NCI-H2107 (cell line): ENCODE data around the gene RNF115.
"Not testable (repeated sequence)": the region's sequence is repeated elsewhere in the genome, so short reads cannot be mapped to it uniquely, and the experiment has no call there.

Experiments used
- DNase-seq: peaks from one replicate; lab custom pipeline; 2025; lab: John Stamatoyannopoulos, UW

RNF115 gene

DNA sequence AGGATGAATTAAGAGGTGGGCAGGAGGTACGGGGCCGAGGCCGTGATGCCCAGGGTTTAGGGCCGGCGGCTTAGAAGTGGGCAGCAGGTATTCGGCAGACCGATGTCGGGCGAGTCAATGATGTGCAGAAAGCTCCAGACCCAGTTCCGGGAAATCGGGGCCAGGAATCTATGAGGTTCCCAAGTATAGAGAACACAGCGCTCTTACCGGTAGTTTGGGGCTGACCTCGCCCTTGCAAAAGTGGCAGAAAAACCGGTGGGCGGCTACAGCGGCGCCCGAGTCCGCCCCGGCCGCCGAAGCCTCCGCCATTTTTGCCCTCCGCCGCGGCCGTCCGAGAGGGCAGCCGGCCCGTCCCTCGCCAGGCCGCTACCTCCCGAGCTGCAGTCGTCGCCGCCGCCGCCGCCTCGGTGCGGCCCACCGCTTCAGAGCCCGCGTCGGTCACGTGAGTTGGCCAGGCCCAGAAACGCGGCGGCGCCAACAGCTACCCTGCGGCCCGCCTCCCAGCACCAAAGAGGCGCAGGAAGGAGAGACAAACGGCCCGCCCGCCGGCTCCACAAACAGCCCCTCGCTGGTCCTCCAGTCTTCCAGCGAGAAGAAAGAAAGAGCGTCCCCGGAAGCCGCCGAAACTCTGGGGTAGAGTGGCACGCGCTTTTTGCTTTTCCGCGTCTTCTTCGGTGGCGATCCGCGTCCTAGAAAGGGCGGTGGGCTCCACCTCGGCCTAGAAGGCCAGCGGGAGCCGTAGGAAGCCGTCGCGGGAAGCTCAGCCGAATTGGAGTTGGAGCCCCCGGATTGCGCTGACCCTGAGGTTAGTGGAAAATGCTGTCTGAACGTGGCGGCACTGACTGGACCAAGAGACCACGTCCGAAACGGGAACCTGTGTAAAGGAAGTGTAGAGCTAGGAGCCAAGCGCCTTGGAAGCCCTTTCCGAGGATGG lies at the start of gene RNF115, which contains the start of gene POLR3C:
Gene RNF115 (minus strand): TSS at position 531 of the 934 bp plus-strand sequence. CDS start 222 bp downstream, at position 309.
Gene POLR3C (plus strand): TSS at position 636 of the 934 bp plus-strand sequence. CDS start 1,577 bp downstream, outside the sequence.
- peak; percentile 89 for DNase-seq

DNA sequence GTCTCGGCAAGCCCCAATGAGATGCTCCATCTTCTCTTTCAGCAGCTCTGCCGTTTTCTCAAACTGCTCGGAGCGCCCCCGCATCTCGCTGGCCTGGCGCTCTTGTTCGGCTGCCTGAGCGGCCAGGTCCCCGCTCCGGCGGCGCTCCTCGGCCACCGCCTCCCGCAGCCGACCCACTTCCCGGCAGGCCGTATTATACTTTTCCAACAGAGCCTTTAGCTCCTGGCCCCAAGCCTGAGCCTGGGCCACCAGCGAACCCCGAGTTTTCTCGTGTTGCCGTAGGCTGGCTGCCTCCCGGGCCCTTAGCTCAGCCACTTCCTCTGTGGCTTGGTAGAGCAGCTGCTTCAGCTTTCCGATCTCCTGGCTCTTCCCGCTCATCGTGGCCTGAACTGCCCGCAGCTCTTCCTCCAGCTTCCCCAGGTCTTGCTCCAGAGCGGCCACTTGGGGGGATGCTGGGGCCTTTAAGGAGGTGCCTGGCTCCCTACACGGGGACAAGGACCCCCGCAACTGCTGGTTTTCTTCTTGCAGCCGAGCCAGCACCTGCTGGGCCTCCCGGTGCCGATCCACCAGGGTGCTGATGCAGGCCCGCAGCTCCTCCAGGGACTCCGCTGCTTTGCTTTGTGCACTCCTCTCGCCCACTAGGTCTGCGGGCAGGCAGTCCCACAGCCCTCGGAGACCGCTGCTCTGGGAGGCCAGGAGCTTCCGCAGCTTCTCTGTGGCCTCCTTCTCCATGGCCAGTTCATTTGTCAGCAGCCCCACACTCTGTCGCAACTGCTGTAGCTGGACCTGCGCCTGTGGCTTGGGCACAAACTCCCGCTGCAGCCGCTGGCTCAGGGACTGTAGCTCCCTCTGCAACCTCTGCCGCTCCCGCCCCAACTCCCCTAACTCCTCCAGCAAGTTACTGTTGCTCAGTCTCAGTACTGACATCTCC lies 48.4 kb upstream of the RNF115 start:
- DNase-seq, result no peak

DNA sequence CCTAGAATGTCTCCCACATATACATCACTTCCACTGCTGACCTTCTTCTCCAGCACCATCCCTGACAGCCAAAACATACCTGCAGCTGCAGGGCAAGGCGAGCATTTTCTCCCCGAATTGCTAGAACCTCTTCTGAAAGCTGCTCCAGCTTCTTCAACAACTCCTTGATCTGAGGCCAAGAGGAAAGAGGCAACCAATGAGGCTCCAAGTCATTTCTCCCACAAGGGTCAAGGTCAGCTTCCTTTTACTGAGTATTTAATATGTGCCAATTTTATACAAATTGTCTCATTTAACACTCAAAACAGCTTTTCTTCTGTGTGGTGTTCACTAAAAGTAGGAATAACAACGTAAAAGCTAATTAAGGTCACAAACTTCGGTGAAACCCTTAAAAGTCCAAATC lies 44.3 kb upstream of the RNF115 start:
- no peak for DNase-seq

DNA sequence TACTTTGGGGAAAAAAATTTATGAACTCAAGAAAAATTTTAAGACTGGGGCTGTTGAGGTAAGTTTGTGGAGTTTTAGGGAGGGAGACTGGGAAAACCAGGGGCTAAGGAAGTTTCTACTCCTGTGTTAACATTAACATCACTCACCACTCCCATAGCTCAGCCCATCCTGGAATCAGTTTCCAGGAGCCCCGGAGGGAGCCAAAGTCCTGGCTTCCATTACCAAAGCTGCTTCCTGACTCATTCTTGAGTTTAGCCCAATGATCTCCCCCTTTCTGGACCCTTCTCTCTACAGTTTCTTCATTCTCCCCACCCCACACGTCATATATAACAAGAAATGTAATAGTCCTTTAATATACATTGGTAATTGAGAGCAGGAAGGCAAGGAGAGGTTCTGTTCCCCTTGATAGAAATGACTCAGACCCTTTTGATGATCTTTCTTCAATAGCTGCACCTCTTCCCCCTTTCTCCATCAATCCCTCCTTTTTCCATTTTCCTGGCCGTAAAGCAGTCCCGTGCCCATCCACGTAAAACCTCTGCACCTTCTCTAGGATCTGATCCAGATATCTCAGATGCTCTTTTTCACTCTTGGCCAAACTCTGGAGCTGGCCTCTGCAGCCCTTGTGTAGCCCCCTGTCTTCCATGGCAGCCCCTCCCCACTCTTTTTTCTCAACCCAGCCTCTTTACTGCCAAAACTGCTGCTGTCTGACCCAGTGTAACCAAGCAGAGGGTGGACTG lies 39.6 kb upstream of the RNF115 start:
- DNase-seq, result no peak

DNA sequence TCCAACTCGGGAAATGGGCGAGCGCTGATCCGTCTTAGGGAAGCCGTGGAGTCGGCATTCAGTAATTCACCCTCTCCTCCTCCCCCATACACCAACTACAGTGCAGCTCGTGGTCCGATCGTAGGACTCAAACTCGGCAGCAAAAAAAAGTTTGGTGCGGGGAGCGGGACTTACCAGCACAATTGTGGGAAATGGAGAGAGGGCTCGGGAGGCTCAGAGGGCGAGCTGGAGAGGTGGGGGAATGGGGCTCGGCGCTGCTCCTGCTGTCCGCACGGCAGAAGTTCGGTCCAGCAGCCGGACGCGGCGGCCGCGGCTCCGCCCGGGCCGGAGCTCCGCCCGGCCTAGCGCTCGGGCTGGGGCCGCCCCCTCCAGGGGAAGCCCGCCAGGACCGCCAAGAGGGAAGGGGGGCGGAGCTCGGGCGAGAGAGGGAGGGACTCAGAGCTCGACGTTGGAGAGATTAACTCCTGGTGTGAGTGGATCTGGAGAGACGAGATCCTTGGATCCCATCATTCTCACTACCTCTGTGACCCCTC lies 35.7 kb upstream of the RNF115 start:
- peak; percentile 54 for DNase-seq

DNA sequence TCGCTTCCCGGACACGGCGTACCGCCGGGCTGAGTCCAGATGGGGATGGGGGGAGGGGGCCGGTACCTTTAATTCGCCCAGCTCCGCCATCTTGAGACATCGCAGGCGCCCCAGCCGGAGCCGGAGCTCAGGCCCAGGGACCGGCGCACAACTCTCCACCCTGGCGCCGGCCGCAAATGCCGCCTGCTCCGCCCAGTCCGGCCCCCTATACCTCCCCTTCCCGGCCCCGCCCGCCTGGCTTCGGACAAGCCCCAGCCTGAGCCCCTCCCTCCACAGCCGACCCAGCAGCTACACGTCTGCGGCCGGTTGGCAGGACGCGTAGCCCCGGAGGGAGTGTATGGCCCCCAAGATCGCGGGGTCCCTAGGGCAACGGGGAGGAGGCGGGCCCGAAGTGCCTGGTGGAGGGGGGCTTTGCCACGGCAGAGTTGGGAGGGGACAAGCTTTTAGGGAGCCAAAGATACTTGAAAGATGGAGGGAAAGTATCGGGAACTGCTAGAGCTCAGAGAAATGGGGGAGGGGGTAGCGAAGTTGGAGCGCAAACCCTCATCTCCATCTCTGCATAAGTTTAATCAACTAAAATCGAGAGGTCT lies 35.1 kb upstream of the RNF115 start, which contains the start of gene PIAS3:
Gene PIAS3 (minus strand): TSS at position 181 of the 590 bp plus-strand sequence. CDS start 91 bp downstream, at position 90.
- DNase-seq, result peak; percentile 73

DNA sequence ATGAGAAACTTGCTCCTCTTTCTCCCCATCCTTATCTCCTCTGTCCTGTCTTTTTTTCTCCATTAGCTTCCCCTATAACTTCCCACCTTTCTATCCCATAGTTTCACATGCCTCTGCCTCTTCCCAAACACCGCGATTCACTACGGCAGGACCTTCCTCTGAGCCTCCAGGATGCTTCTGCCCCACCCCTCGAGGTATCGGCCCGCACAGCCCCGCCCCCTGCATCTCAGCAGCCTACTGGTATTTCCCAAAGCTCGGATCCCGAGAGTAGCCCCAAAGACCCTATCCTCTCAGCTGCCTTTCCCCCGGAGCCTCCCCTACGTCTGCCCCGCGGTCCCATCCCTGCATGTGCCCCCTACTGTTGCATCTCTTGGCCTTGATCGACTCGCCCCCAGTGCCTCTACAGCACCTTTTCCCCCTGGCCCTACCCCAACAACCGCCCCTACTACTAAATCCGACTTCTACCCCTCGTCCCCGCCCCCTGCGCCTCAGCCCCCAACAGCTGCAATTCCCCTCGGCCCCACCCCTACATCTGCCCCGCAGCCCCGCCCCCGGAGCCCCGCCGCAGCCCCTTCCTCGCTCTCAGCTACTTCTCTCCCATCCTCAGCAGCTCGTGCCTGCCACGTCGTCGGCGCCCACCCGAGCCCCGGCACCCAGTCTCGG lies 34.5 kb upstream of the RNF115 start:
- DNase-seq, result no peak

DNA sequence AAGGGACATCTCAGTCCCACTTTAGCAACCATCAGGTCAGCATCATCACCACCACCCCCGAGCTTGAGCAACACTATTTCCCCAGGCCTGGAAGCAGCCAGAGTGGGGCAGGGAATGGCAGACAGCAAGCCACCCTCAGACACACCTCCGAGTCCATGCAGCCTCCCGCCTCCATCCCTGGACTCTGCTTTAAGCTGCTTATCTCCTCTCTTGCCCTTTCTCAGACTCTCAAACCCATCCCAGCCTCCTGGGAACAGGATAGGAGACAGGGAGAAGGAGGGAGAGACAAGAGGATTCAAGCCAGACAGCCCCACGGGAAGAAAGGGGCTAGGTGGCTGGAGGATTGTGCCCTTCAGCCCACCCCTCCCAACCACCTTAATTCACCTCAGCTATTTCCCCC lies 33.3 kb upstream of the RNF115 start:
- no peak for DNase-seq

DNA sequence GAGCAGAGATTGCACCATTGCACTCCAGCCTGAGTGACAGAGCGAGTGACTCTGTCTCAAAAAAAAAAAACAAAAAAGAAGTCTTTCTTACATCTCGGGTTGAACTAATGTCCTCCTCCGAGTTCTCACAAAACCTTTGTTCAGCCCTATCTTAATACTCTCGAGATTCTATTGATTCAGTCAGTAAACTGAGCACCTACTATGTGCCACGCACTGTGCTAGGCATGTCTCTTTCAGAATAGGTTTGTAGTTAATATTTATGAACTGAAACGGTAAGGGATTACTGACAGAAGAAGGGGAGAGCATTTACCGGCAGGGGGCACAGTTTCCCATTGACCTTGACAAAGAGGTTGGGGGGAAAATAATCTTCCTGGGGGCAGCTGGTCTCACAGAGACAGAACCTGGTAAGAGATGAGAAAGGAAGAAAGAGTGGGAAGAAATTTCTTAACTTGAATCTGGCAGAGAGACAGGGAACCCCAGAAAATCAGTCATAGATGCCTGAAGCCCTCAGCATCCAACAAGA lies 31.6 kb upstream of the RNF115 start:
- DNase-seq, result no peak

DNA sequence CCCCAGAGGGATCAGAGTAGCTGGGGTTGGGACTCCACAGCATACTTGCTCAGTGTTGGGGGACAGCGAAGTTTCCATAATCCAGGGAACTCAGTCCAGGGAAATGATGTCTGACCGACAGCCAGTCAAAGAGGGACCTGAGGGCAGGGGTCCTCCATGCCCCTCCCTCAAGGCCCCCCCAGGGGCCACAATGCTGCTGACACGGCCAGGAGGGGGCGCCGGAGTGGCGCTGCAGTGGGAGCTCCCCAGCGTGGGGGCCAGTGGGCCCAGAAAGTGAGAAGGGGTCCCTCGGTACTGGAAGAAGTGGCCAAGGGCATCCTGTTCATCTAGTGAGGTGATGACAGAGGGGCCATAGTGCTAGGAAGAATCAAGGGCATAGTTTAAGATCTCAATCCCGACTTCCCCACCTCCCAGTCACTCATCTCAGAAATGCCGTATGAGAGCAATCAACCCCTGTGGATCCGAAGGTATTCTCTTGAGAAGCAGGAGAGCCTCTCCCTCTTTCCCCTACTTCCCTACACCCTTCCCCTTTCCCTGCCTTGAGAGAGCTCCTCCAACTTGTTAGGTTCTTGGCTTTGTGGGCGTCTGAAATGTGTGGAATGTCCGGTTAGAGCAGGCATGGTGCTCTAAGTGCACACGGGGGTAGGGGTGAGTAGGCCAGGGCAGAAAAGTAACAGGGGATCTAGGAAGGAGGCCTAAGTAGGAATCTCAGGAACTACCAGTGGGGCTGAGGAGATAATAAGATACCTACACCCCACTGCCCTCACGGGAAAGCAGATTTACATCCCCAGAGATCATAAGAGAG lies 25.7 kb upstream of the RNF115 start:
- DNase-seq, result no peak

DNA sequence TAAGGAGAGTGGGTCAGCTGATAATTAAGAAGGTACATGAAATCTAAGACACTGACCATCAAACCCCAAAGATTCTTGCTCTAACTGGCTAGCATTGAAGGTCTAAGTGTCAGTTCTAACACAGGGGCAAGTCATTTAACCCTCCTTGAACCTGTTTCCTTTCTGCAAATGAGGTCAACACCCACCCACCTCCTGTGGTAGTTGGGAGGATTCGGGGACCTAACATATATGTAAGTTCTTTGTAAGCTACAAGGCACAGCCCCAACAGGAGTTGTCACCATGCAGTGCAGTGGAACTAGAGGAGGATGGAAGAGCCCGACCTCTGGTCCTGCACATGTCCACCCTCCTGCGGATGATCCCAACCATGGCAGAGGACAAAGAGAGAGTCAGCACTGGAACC lies 23.9 kb upstream of the RNF115 start:
- no peak for DNase-seq

DNA sequence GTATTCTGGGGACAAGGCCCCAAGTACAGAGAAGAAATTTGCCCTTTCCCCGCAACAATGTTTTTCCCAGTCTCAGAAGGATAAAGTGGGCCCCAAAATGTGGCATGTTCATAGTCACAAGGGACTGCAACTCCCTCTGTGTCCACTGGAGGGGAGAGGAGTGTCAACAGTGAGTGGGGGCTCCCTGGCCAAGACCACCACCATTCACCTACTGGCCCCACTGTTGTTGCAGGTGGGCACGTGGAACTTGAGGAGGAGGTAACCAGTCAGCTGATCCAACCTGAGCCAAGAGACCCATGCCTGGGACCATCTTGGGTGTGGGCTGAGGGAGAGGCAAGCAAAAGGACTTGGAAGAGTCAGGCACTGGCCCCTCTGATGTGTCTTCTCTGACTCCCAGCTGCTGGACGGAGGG lies 22.3 kb upstream of the RNF115 start:
- no peak for DNase-seq

DNA sequence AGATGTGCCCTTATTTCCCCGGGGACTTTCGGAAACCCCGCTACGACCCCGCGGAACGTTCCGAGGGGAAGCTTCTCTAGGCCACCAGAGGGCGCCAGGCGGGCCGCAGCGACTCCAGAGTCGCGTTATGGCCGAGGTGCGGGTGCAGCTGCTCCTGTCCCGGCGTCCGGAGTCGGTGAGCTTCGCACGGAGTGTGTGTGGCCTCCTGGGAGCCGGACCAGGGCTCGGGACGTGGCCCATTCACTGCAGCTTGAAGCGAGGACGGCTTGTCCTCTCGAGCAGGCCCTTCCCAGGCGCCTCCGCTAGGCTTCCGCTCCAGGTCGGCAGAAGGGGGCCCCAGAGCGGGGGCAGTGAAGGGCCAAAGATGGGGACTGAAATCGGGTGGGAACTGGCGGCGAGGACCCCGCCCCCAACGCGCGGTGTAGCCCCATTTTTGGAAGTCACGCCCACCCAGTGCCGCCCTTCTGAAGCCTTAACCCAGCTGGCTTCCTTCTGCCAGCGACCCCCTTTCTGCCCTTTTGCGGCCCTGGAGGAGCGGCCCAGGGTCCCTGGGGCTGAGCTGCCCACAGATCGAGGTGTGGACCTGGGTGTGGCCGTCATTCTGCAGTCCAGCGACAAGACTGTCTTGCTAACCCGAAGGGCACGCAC lies 21.7 kb upstream of the RNF115 start, which contains the start of gene NUDT17:
Gene NUDT17 (plus strand): TSS at position 117 of the 648 bp plus-strand sequence. CDS start 11 bp downstream, at position 128.
- peak; percentile 82 for DNase-seq

DNA sequence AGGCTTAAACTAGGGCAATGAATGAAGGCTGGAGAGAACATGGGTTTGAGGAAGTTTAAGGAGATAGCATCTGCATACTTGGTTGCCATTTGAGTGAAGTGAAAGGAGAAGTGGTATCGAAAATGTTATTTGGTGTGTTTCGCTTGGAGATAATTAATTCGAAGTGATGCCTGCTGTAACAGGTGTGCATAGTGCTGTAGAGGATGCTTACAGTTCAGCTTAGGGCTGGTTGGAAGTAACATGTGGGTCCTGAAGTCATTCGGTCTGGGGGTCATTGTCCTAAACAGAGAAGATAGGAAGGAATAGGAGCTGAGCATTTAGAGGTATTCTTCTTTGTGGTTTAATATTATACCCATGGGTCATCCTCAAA lies 21.2 kb upstream of the RNF115 start:
- DNase-seq, result no peak

DNA sequence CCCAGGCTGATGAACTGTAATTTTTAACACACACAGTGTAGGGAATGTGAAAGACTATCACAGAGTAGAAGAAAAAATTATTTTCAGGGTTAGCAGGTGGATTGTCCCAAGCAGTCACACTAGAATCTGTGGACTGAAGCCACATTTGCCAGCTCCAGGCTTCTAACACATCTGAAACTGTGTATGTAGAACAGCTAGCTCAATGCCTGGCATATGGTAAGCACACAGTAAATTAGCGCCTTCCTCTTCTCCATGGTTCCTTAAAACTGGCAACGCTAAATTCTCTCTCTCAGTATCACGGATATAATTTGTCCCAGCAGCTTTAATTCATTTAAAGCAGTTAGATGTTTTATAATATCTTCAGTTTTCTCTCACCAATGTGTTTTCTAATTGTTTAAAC lies 19.1 kb upstream of the RNF115 start:
- DNase-seq, result no peak

DNA sequence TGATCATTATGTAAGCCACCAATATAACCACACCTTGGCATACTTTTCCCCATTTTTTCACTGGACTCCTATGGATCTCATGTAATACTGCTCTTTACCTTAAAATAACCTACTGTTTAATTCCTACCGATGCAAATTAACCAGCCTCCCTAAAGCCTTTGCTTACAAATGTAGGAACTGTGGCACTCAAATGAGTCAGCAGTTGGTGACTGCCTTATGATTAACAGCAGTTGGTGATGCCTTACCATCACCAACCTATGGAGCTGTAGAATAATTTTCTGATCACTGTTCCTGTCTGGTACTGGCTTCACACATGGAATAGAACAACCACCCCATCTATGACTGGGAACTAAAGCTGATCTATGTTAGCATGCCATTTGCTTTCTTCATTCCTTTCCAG lies 13.8 kb upstream of the RNF115 start:
- DNase-seq, result no peak

DNA sequence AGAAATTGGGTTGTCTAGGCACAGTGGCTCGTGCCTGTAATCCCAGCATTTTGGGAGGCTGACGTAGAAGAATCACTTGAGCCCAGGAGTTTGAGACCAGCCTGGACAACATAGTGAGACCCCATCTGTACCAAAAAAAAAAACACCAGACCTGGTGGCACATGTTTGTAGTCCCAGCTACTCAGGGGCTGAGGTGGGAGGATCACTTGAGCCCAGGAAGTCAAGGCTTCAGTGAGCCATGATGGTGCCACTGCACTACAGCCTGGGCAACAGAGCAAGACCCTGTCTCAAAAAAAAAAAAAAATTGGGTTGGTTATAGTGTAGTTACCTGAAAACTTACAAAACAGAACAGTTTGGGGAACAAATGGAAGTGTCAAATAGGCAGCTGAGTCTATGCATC lies 6.9 kb upstream of the RNF115 start:
- not testable (repeated sequence) for DNase-seq

DNA sequence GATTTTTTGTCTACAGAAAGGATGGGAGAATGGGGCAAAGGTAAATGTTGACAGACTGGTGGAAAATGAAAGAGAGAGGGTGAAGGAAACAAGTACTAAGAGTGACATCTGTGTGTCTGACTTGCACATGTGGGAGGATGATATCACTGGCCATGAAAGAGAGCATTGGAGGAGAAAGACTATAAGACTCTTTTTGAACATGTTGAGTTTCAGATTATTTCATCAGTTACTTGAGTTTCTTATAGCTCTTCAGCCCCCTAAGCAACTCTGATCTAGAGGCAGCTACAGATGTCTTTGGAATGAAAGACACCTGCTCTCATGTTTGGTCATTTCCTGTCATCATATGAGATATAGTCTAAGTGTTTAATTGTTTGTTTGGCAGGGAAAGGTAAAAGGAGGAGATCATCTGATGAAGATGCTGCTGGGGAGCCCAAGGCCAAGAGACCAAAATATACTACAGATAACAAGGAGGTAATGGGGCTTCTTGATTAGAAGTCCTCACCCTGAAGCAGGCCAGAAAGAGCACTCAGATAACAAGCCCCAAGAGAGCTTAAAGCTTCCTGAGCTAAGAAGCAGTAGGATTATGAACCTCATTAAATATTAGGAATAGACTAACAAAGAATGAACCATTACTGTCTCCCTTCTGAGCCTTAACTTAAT lies 4.6 kb upstream of the RNF115 start:
- DNase-seq, result no peak
